GM19023 (cell line): ENCODE data around the gene ASPDH.
"Not testable (repeated sequence)": the region's sequence is repeated elsewhere in the genome, so short reads cannot be mapped to it uniquely, and the experiment has no call there.

ENCODE experiments used
- ATAC-seq: cut with Tn5 transposase; IDR thresholded peaks from one replicate; pipeline ENCODE4 v1.9.1; 2021; ENCODE audit warnings: mild to moderate bottlenecking, moderate library complexity; ENCODE audit not compliant: unreplicated experiment

Gene ASPDH

GRCh38 chr19:50548191-50549058 is 34.7 kb upstream of the ASPDH start:
- ATAC-seq = no peak

DNA sequence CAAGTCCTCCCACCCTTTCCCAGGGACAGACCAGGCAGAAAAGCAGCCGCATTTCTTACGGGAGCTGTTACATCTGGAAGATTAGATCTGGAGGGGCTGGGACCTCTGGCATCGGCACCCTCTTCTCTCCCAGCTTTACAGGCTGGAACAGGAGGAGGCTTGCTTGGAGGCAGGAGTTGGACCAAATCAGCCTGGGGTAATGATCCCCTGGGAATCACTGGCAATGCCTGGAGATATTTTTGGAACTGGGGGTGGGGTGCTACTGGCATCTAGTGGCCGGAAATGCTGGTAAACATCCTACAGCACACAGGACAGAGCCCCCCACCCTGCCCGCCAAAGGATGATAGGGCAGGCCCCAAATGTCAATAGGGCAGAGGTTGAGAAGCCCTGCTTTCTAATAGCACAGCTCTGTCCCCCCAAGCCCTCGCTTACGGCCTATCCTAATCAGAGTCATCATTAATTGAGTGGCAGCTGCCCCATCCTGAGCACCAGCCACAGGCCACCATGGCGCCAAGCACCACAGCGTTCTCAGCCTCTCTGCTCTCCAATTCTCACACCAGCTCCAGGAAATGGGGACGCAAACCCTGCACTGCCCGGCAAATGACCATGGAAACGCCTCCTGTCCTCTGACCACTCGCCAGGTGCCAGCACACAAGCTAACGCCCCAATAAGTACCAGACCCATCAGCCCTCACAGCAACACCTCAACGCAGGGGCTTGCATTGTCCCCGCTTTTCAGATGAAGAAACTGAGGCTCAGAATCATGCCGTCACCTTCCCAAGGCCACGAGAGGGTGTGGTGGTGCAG is 33.9 kb upstream of the ASPDH start:
- no peak for ATAC-seq

GRCh38 chr19:50546527-50547221 is 33.0 kb upstream of the ASPDH start:
- ATAC-seq = no peak

- no peak for ATAC-seq
Measured at GRCh38 chr19:50542943-50543342, 29.2 kb upstream of the ASPDH start.

DNA sequence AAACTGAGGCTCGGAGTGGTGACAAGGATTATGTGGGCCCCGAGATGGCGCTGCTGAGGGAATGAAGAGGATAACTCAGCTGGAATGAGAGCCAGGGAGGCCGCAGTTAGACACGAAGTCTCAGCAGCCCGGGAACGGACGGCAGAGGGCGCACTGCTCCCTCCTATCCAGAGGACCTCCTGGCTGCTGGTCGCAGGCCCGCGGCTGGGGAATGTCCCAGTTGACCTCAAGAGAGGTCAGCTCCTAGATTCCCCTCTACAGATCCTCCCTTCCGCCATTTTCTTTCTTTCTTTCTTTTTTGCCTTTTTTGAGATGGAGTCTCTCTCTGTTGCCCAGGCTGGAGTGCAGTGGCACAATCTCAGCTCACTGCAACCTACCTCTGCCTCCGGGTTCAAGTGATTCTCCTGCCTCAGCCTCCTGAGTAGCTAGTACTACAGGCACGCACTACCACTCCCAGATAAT is 24.1 kb upstream of the ASPDH start:
- no peak for ATAC-seq

GRCh38 chr19:50537306-50537685 is 23.6 kb upstream of the ASPDH start:
- ATAC-seq = no peak

DNA sequence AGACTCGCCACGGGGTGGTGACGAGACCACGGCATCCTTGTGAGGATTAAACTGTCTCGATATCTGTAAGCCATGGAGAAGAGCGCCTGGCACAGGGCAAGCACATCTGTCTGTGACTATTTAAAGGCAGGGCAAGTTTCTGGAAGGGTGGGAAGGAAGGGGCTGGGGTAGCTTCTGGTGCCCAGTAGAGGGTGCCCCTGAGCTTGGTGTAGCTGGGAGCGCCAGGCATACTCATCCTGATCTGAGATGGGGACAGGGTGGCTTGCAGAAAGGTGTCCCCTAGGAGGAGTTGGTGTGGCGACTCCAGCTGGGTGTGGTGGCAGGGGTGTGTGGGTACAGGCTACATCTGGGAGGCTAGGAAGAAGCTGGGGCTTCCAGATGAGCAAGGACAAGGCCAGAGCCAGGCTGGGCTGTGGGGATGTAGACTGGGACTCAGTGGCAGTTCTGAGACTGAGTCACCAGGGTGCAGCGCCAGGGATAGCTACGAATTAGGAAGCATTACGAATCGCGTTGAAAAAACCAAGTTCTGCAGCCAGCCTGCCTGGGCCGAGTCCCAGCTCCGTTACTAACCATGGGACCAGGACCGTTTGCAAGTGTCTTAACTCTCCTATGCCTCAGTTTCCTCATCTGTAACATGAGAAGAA is 23.1 kb upstream of the ASPDH start:
- ATAC-seq = no peak

DNA sequence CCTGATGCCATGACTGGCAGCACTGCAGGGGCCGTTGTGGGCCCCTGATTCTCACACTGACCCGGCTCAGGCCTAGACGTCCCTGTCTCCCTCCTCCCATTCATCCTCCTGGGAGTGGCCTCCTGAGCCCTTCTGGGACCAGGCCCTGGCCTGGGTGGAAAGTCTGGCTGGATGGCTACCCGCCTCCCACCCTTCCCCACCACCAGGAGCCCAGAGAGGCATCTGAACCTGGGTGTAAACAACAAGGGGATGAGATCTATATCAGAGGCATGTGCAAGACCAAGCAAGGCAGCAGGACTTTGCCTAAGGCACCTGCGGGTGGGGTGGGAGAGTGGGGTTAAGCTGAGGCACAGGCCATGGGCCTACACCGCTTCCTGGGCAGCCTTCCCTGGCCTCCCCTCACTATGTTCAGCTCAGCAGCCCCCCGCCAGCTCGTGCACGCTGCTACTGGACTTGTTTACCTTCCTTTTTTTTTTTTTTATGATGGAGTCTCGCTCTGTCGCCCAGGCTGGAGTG is 22.0 kb upstream of the ASPDH start:
- no peak for ATAC-seq

- ATAC-seq = no peak
Measured at GRCh38 chr19:50534478-50534877, 20.8 kb upstream of the ASPDH start.

- no peak for ATAC-seq
Measured at GRCh38 chr19:50532952-50533351, 19.2 kb upstream of the ASPDH start.

DNA sequence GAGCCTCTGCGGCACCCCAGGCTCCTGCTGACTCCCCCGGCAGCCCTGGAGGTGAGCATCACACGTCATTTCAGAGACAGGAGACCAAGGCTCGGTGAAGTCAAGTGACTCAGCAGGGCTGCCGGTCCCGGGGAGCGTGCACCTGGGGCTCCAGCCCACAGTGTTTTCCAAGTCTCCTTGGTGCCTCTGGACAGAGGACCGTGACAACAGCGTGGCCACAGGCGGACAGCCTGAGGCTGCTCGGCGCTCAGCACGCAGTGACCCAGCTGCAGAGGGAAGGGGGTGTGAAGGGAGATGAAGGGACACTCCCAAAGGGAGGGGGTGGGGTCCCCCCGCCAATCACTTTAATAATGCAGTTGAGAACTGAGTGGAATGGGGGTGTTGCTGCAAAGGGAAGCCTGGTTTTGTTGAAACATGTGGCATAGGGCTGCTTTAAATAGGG is 17.5 kb upstream of the ASPDH start:
- ATAC-seq = no peak

- ATAC-seq = not testable (repeated sequence)
Measured at GRCh38 chr19:50528052-50528451, 14.3 kb upstream of the ASPDH start.

DNA sequence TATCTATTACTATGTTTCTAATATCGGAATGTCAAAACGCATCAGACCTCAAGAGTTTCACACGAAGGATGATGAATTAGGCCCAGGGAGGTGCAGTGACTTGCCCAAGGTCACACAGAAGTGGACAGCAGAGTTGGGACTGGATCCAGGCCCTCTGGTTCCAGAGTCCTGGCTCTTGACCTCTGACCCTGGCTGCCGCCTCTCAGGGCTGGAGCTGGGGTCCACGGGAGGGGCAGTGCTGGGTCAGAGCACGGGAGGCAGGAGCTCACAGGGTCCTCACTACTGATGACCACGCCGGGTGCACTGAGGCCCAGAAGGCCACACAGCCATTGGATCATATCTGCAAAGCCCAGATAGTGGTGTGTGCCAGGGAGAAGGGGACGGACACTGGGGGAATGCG is 9.2 kb upstream of the ASPDH start:
- ATAC-seq = no peak

DNA sequence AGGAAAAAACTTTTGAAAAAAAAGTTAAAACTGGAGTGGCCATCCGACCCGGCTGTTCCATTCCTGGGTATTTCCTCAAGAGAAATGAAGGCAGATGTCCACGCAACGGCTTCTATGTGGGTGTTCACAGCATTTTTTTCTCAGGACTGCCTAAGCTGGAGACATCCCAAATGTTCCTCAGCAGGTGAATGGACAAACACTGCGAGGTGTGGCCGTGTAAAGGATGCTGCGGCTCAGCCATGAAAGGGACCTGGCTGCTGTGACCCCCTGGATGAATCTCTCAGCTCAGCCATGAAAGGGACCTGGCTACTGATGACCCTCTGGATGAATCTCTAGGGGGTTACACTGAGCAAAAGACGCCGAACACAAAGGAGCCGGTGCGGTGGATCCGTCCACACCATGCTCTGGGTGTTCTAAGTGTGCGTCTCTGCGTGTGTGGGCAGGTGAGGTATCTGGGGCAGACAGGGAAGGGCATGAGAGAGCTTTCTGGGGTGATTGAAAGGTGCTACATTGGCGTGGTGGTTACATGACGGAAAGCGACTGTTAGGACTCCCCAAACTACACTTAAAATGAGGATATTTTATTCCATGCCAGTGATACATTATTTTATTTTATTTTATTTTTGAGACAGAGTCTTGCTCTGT is 7.2 kb upstream of the ASPDH start:
- ATAC-seq = no peak

- no peak for ATAC-seq
Measured at GRCh38 chr19:50519006-50519575, 5.4 kb upstream of the ASPDH start.

DNA sequence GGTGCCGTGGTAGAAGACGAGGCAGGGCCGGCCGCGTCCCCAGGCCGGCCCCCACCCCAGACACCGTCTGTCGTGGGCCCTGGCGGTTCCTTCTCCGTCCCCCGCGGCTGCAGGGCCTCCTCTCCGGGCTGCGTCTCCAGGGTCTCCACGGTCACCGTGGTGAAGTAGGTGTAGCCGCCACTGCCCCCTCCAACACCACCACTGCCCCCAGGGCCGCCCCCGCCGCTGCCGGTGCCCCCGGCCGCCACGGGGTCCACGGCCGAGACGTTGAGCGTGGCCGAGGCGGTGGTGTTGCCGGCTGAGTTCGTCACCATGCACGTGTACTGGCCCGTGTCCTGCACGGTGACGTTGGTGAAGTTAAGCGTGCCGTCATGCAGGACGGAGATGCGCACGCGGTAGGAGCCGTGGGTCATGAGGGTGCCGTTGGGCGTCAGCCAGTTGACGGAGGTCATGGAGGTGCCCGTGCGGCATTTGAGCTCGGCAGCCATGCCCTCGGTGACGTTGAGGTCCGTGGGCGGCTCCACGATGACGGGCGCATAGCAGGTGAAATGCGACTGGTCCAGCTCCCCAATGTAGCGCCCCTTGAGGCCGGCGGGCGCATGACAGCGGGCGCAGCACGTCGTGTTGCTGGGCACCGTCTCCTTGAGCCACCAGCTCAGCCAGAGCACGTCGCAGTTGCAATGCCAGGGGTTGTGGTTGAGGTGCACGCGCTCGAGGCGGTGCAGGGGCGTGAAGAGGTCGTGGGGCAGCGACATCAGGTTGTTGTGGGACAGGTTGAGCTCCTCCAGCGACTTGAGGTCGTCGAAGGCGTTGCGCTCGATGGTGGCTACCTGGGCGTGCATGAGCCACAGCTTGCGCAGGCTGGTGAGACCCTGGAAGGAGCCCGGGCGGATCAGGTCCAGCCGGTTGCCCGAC is 4.6 kb upstream of the ASPDH start:
- ATAC-seq = no peak

DNA sequence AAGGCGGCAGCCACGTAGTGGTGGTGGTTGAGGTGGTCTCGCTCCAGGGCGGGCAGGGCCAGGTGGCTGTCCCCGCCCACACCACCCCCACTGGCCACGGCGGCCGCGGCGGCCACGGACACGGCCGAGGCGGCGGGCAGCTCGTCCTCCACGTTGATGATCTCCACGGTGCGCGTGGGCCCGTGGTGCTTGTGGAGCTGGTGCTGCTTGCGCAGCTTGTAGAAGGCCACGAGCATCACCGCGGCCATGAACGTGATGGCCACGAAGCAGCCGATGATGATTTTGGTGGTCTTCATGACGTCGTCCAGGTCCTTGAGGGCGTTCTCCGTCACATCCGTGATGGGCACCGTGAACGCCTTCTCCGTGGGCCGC is 4.0 kb upstream of the ASPDH start:
- ATAC-seq = no peak

GRCh38 chr19:50516964-50517703 is 3.4 kb upstream of the ASPDH start:
- no peak for ATAC-seq
